EH (cell line): ENCODE data around the gene NDUFB10.
"Not testable (repeated sequence)": the region's sequence is repeated elsewhere in the genome, so short reads cannot be mapped to it uniquely, and the experiment has no call there.

ENCODE experiments used
- DNase-seq: peaks from one replicate; pipeline ENCODE4 v3.0.0-alpha.2; 2015; ENCODE audit warnings: low read depth

NDUFB10 gene

DNA sequence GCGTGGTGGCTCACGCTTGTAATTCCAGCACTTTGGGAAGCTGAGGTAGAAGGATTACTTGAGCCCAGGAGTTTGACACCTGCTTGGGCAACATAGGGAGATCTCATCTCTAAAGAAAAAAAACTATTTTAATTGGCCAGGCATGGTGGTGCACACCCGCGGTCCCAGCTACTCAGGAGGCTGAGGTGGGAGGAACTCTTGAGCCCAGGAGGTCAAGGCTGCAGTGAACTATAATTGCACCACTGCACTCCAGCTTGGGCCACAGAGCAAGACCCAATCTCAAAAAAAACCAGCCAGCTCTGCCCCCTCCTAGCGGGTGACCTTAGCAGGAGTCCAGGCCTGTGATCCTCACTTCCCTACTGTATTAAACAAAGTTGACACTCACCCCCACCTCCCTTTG is 35.2 kb upstream of the NDUFB10 start:
- no peak for DNase-seq

GRCh38 chr16:1926271-1926670 is 33.1 kb upstream of the NDUFB10 start:
- no peak for DNase-seq

- DNase-seq: peak; percentile 46
Measured at GRCh38 chr16:1929105-1929504, 30.2 kb upstream of the NDUFB10 start.

DNA sequence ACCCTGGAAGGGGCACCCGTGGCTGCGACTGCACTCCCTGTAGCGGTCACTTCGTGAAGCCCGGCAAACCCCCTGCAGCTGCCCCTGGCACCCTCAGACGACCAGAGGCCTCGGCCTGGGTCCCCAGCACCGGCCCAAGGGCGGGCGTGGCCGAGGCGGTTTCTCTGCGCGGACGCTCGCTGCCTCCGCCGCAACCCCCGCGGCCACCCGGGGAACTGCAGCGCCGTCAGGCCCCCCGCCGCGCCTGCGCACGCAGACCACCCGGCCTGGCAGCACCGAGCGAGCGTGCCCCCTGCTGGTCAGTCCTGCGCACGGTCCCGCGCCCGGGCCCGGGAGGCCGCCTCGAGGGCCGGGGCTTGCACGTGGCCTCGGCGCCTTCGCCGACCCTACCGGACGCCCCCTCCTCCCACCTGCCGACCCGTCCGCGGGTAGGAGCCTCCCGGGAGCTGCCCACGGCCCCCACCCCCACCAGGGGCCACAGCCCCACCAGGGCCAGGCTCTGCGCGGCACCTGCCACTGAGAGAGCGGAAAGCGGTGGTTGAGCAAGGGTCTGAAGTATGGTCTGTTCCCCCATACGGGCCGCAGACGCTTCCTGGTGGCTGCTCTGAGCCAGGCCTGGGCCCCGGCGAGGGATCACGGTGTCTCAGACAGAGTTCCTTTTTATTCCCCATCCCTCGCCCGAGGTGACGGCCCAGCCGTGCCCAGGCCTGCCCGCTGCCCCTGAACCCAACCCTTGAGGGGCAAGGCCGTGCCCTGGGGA is 29.6 kb upstream of the NDUFB10 start:
- peak; percentile 80 for DNase-seq

GRCh38 chr16:1930338-1930720 is 29.0 kb upstream of the NDUFB10 start:
- no peak for DNase-seq

DNA sequence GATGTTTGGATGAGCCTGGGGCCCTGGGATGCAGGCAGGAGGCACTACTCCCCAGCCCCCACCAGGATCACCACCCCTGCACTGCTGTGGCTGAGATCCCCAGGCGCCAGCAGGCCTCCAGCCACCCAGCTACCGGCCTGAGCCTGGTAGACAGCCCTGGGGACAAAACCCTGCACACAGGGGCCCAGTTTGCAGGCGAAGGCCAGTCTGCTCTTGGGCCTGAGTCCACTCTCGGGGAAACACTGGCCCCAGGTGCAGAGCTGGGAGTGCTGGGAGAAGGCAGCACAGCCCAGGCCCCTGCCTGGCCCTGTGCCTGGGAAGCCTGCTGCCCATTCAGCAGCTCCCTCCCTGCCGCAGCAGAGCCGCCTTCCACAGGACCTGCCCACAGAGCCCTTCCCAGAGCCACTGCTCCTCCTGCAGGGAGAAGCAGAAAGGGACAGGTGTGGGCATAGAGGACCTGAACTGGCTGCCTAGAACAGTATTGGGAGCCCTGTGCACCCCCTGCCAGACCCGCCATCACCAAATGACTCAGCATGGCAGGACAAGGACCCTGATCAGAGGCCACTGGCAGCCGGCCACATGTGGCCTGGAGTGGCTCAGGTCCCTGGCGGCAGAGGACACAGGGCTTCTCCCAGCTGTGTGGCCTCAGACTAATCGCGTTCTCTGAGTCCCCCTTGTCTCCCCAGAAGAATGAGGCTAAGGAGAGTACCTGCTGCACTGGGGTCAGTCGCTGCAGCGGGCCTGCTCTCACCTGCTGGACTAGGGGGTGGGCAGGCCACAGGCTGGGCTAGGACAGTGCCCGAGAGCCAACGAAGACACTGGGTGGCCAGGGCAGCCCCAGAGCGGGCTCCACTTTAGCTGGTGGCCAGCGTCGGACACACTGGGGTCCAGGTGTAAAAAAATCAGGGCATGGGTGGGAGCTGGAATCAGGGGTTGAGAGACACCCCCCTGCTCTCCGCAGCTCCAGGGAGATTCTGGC is 27.0 kb upstream of the NDUFB10 start:
- peak; percentile 24 for DNase-seq

DNA sequence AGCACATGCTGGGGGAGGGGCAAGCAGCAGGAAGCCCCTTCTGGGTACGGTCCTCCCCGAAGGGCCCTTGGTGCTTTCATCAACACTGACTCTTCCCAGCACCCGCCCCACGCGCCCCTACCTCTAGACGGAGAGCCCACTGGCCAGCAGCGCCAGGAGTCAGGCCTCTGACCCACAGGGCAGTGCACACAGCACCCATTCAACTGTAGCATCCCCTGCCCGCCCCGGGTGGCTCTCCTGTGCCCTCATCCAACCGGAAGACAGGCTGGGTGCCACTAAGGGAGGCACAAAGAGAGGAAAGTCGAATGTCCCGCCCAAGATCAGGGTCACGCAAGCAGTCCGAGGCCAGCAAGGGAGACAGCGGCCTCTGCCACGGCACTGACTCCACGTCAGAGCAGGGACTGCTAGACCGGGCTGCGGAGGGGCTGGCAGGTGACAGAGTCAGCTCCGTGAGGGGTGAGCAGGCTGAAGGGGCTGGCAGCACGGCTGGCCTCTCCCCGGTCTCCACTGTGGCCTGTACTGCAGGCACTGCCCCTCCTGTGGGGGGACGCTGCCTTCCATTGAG is 26.2 kb upstream of the NDUFB10 start:
- no peak for DNase-seq

DNA sequence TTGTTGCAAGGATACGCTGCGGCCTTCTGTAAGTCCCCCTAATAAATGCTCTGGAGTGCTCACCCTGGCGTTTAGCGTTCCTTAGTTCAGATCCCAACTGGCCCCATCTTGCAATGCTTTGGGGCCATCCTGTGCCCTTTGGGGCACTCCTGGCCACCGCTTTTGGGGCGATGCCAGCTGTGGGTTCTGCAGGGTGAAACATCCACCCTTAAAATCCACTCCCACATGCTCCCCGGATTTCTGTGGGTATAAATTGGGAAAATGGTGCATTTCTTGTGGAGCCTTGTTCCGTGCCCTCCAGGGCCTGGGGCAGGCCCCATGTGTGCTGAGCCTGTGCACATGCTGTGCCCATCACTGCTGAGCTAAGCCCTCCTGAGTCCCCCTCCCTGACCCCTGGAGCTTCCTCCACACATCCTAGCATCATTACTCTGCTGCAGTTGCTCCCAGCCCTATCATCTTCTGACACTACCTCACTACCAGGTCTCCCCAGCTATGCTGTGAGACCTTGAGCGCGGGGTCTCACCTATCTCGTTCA is 22.3 kb upstream of the NDUFB10 start:
- DNase-seq: no peak

DNA sequence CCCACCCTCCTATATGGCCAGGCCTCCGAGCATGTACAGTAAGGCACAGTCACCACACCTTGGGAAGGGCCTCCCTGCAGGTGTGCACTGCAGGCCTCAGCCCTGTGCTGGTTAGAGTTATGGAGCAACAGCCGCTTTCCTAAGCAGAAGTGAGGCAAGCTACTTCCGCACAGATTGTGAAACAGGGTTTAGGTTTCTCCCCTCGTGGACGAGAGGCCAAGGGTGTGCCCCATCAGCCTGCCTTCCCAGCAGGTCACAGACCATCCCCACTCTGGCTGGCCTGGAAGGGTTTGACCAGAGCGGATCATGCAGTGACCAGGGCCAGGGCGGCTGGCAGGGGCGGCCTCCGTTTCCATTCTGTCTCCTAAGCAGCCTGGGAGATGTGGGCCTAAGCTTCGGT is 21.0 kb upstream of the NDUFB10 start:
- no peak for DNase-seq

GRCh38 chr16:1938910-1939309 is 20.4 kb upstream of the NDUFB10 start:
- no peak for DNase-seq

GRCh38 chr16:1939833-1940232 is 19.5 kb upstream of the NDUFB10 start:
- not testable (repeated sequence) for DNase-seq

- no peak for DNase-seq
Measured at GRCh38 chr16:1940273-1941161, 18.8 kb upstream of the NDUFB10 start.

GRCh38 chr16:1941162-1942046 is 17.9 kb upstream of the NDUFB10 start:
- DNase-seq: no peak

- peak; percentile 54 for DNase-seq
Measured at GRCh38 chr16:1942047-1942809, 17.1 kb upstream of the NDUFB10 start.

- peak; percentile 99 for DNase-seq
Measured at GRCh38 chr16:1942810-1943726, 16.3 kb upstream of the NDUFB10 start, which contains the start of gene MSRB1. TSS of gene MSRB1 (minus strand) at chr16:1943199. CDS start at chr16:1943156, 43 bp downstream.

- DNase-seq: no peak
Measured at GRCh38 chr16:1944612-1945199, 14.6 kb upstream of the NDUFB10 start.

DNA sequence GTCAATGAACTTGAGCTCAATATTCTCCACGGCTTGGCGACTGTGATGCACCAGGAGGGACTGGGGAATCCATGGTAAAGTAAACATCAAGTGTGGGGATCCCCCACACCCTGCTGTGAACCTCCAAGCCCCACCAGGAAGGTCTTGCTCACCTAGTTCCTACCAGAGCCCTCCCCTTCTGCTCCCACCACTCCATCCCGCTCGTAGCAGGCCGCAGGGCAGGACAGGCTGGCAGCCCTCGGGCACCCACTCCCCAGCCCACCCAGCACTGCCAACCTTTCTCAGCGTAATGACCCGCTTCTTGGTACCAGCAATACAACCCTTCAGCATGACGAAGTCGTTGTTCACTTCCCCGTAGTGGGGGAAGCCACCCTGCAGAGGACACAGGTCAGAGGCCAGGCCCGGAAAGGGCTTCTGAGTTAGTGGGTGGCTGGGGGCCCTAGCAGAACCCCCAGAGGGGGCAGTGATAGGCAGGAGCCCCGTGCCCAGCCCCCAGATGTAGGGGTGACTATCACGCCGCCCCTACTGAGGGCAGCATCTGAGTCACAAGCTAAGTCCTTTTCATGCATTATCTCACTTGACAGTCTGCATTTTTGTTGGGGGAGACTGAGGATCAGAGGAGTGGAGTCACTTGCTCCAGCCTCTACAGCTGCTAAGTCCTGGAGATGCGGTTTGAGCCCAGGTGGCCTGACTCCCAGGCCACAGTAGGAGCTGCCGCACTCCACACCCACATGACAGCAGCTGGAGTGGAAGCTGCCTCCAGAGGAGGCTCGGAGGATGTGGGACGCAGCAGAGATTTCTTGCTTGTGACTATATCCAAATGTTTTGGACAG is 13.6 kb upstream of the NDUFB10 start:
- DNase-seq: no peak
